OCI-LY3 (cell line): ENCODE data around the gene FBXO38.

Experiments used
- H2AFZ ChIP-seq: fragments of 200-600, 300-600 bp; shearing (Covaris generic); 2 replicates; pipeline ENCODE4 v1.6.0; 2014; ENCODE audit warnings: antibody characterized with exemption, low read depth, low read length
- H3K27ac ChIP-seq: fragments of 200-600, 300-600 bp; sonication (generic); 2 replicates; pipeline ENCODE4 v1.5.1; 2014; ENCODE audit warnings: mild to moderate bottlenecking, low read length, moderate library complexity, mixed read lengths
- H3K27me3 ChIP-seq: fragments of 200-600, 300-600 bp; sonication (generic); 2 replicates; pipeline ENCODE4 v1.6.1; 2014; ENCODE audit warnings: low read depth, low read length, mixed read lengths
- H3K36me3 ChIP-seq: fragments of 200-600, 300-600 bp; sonication (generic); replicated peaks from 2 replicates; pipeline ENCODE3; 2014; ENCODE audit warnings: low read depth, low read length, mixed read lengths
- H3K4me1 ChIP-seq: fragments of 300-600, 200-600 bp; sonication (generic); 2 replicates; pipeline ENCODE4 v1.6.1; 2014; ENCODE audit warnings: low read length, mixed read lengths
- H3K4me2 ChIP-seq: fragments of 200-600, 300-600 bp; sonication (generic); 2 replicates; pipeline ENCODE4 v1.6.1; 2014; ENCODE audit warnings: low read length, mixed read lengths
- H3K4me3 ChIP-seq: fragments of 300-600, 200-600 bp; sonication (generic); 2 replicates; pipeline ENCODE4 v1.5.1; 2014; ENCODE audit warnings: antibody characterized with exemption, mild to moderate bottlenecking, low read length, moderate library complexity
- H3K79me2 ChIP-seq: fragments of 300-600, 200-600 bp; shearing (Covaris generic); 2 replicates; pipeline ENCODE4 v1.6.1; 2014; ENCODE audit warnings: mild to moderate bottlenecking, low read length, mixed read lengths
- H3K9ac ChIP-seq: fragments of 300-600, 200-600 bp; shearing (Covaris generic); 2 replicates; pipeline ENCODE4 v1.6.0; 2014; ENCODE audit warnings: mild to moderate bottlenecking, low read length, moderate library complexity
- H3K9me3 ChIP-seq: fragments of 200-600, 300-600 bp; shearing (Covaris generic); 2 replicates; pipeline ENCODE4 v1.6.1; 2014; ENCODE audit warnings: low read length, mixed read lengths; ENCODE audit not compliant: insufficient read depth
- H4K20me1 ChIP-seq: fragments of 200-600, 300-600 bp; sonication (generic); 2 replicates; pipeline ENCODE4 v1.6.1; 2016; ENCODE audit warnings: low read length, mixed read lengths; ENCODE audit not compliant: insufficient read depth
- CTCF ChIP-seq: fragments of 200-600, 300-600 bp; sonication (generic); IDR thresholded peaks from 2 replicates; pipeline ENCODE4 v1.5.1; 2014; ENCODE audit warnings: antibody characterized with exemption, low read length, low read depth
- EZH2phosphoT487 ChIP-seq: fragments of 200-600 bp; shearing (Covaris generic); IDR thresholded peaks from 2 replicates; pipeline ENCODE4 v1.6.1; 2018; ENCODE audit warnings: antibody characterized with exemption, mixed run types, low read depth

Gene FBXO38

DNA sequence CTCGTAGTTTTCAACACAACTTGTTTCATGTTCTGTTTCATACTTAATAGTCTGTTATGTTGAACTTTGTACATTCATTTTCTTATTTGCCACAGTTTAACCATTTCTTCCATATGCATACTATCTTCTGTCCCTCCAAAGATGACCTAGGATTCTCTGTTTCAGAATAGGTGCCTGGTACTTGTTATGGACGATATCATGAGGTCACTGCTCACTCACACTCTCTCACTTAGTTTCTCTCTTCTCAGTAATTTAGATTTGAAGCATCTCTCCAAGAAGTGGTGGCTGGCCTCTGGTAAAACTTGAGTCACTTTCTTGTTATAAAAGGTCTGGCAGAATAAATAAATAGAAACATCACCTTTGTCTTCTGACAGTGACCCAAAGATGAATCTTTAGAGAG lies 28.4 kb downstream of the FBXO38 start:
- Histone ChIP-seq H3K4me1 (no peaks in the 10 kb centered on the region), H3K4me2 (no peak overlapping the region), H3K27ac (no peak overlapping the region), H3K27me3 (no peaks in the 10 kb centered on the region), H3K9me3 (no peaks in the 10 kb centered on the region), H3K36me3 (peaks cover 13% of the 10 kb centered on the region), H3K79me2 (no peaks in the 10 kb centered on the region), H2AFZ (no peak overlapping the region), H3K4me3 (no peak overlapping the region), H3K9ac (no peak overlapping the region), H4K20me1 (no peaks in the 10 kb centered on the region)
- TF ChIP-seq EZH2phosphoT487 = no peak
- TF ChIP-seq CTCF = no peak

DNA sequence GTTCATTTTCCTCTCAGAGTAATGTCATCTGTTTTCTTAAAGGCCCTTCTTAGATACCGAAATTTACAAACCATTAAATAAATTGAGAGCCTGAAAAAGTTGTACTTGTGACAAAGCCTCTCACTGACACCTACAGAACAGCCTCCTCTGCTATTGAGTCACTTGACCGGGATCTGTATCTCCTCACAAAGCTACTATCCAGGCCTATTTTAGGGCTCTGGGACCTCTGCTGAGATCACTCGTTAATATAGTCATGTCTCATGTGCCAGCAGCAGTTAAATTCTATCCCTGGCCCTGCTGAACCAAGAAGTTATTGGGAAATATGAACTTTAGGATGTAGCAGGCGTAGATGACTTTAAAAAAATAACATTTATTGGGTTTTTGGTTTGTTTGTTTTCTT lies 31.1 kb downstream of the FBXO38 start:
- no peak overlapping the region for H2AFZ ChIP-seq
- H3K27me3 ChIP-seq = no peaks in the 10 kb centered on the region
- H3K4me1 ChIP-seq = no peaks in the 10 kb centered on the region
- H4K20me1 ChIP-seq = no peaks in the 10 kb centered on the region
- H3K4me3 ChIP-seq = no peak overlapping the region
- H3K27ac ChIP-seq = no peak overlapping the region
- no peaks in the 10 kb centered on the region for H3K9me3 ChIP-seq
- peaks cover 20% of the 10 kb centered on the region for H3K36me3 ChIP-seq
- H3K9ac ChIP-seq = no peak overlapping the region
- no peak overlapping the region for H3K4me2 ChIP-seq
- no peaks in the 10 kb centered on the region for H3K79me2 ChIP-seq
- no peak for TF ChIP-seq EZH2phosphoT487
- no peak for TF ChIP-seq CTCF

- H3K27me3 ChIP-seq = no peaks in the 10 kb centered on the region
- no peaks in the 10 kb centered on the region for H4K20me1 ChIP-seq
- no peaks in the 10 kb centered on the region for H3K79me2 ChIP-seq
- H3K4me3 ChIP-seq = no peak overlapping the region
- no peak overlapping the region for H2AFZ ChIP-seq
- H3K4me1 ChIP-seq = no peaks in the 10 kb centered on the region
- peaks cover 18% of the 10 kb centered on the region for H3K36me3 ChIP-seq
- no peak for TF ChIP-seq EZH2phosphoT487
- no peak for TF ChIP-seq CTCF
- H3K9ac ChIP-seq = no peak overlapping the region
- H3K27ac ChIP-seq = no peak overlapping the region
- no peaks in the 10 kb centered on the region for H3K9me3 ChIP-seq
- no peak overlapping the region for H3K4me2 ChIP-seq
Observed at GRCh38 chr5:148416416-148416815, 32.7 kb downstream of the FBXO38 start.

GRCh38 chr5:148416921-148417320 lies 33.2 kb downstream of the FBXO38 start:
- Histone ChIP-seq H3K9ac (no peak overlapping the region), H3K27me3 (no peaks in the 10 kb centered on the region), H2AFZ (no peak overlapping the region), H3K4me3 (no peak overlapping the region), H3K79me2 (no peaks in the 10 kb centered on the region), H3K4me2 (no peak overlapping the region), H3K4me1 (no peaks in the 10 kb centered on the region), H3K27ac (no peak overlapping the region), H4K20me1 (no peaks in the 10 kb centered on the region), H3K36me3 (peaks cover 18% of the 10 kb centered on the region), H3K9me3 (no peaks in the 10 kb centered on the region)
- TF ChIP-seq CTCF (no peak), EZH2phosphoT487 (no peak)
